OCI-LY1 (cell line): ENCODE measurements around the gene CD276.

ENCODE experiments used
- CTCF ChIP-seq: fragments of 200-600 bp; sonication (generic), shearing (Covaris generic); IDR thresholded peaks from 2 replicates; pipeline ENCODE4 v1.5.1; 2017; ENCODE audit warnings: mild to moderate bottlenecking, antibody characterized with exemption, low read length, moderate library complexity, mixed read lengths
- EZH2 ChIP-seq: fragments of 200-600 bp; sonication (generic), shearing (Covaris generic); IDR thresholded peaks from 2 replicates; pipeline ENCODE4 v1.8.0; 2017; ENCODE audit warnings: borderline replicate concordance, mixed run types, mild to moderate bottlenecking, antibody characterized with exemption, low read length, moderate library complexity, mixed read lengths

- TF ChIP-seq CTCF (no peak), EZH2 (no peak)
Observed at GRCh38 chr15:73756390-73756789, 72.2 kb downstream of the CD276 start.
